HAP-1 (cell line): ENCODE results near the gene PRSS48.
A peak's percentile ranks its signal among the peaks of the same experiment; 100 is the strongest.

Experiments
- DNase-seq, 2 experiments: peaks; one replicate each; pipeline ENCODE4 v3.0.0-alpha.2; 2016 to 2020; ENCODE audit warnings: low spot score in 2 of 2
- H3K27me3 ChIP-seq: fragments of 250-450 bp; sonication (Bioruptor Pico); 2 replicates; pipeline ENCODE4 v1.5.1; 2020; ENCODE audit warnings: low read depth, mild to moderate bottlenecking, moderate library complexity
- H3K36me3 ChIP-seq: fragments of 250-450 bp; sonication (Bioruptor Pico); replicated peaks from 2 replicates; pipeline ENCODE4 v1.5.1; 2020; ENCODE audit warnings: mild to moderate bottlenecking
- H3K4me1 ChIP-seq: fragments of 250-450 bp; sonication (Bioruptor Pico); 2 replicates; pipeline ENCODE4 v1.5.1; 2020; ENCODE audit warnings: mild to moderate bottlenecking
- H3K4me3 ChIP-seq: fragments of 250-450 bp; sonication (Bioruptor Pico); 2 replicates; pipeline ENCODE4 v1.5.1; 2020; ENCODE audit warnings: mild to moderate bottlenecking, moderate library complexity
- H3K9me3 ChIP-seq: fragments of 250-450 bp; sonication (Bioruptor Pico); 2 replicates; pipeline ENCODE4 v1.5.1; 2020; ENCODE audit warnings: mild to moderate bottlenecking, moderate library complexity
- in situ Hi-C: fragments of 300-500 bp; cut with MboI; formaldehyde crosslinking; loops from 3 replicates; pipeline ENCODE4 v1.14.3; 2020; ENCODE audit warnings: low sequenced_read_pairs, inconsistent platforms, mixed read lengths

The PRSS48 gene

GRCh38 chr4:151284534-151285245 is 7.7 kb downstream of the PRSS48 start:
- Histone ChIP-seq H3K27me3 (no peaks in the 10 kb centered on the region), H3K9me3 (peaks cover 2% of the 10 kb centered on the region; the same call in 1 of the 2 replicates), H3K4me3 (no peak overlapping the region), H3K36me3 (no peaks in the 10 kb centered on the region), H3K4me1 (peaks cover 13% of the 10 kb centered on the region)
- in situ Hi-C loops, result no loop called here
- DNase-seq, result peak; percentile 40 to 85

- Histone ChIP-seq H3K4me3 (no peak overlapping the region), H3K4me1 (peaks cover 15% of the 10 kb centered on the region), H3K27me3 (no peaks in the 10 kb centered on the region), H3K36me3 (no peaks in the 10 kb centered on the region), H3K9me3 (peaks cover 2% of the 10 kb centered on the region; the same call in 1 of the 2 replicates)
- in situ Hi-C loops, result no loop called here
- no peak for DNase-seq
Observed at GRCh38 chr4:151287409-151287808, 10.4 kb downstream of the PRSS48 start.

GRCh38 chr4:151291485-151291884 is 14.5 kb downstream of the PRSS48 start:
- no peak for DNase-seq
- Histone ChIP-seq H3K36me3 (no peaks in the 10 kb centered on the region), H3K9me3 (no peaks in the 10 kb centered on the region), H3K27me3 (no peaks in the 10 kb centered on the region), H3K4me1 (peaks cover 6% of the 10 kb centered on the region), H3K4me3 (no peak overlapping the region)
- in situ Hi-C loops, result no loop called here

GRCh38 chr4:151292038-151292437 is 15.1 kb downstream of the PRSS48 start:
- no peak overlapping the region for H3K4me3 ChIP-seq

GRCh38 chr4:151294833-151295496 is 18.0 kb downstream of the PRSS48 start:
- no peaks in the 10 kb centered on the region for H3K9me3 ChIP-seq

More at GRCh38 chr4:151292038-151292437, 15.1 kb downstream of the PRSS48 start:
- H3K9me3 ChIP-seq, result no peaks in the 10 kb centered on the region
- no peaks in the 10 kb centered on the region for H3K36me3 ChIP-seq
- H3K4me1 ChIP-seq, result peaks cover 6% of the 10 kb centered on the region
- in situ Hi-C loops, result no loop called here
- DNase-seq, result no peak
- no peaks in the 10 kb centered on the region for H3K27me3 ChIP-seq

GRCh38 chr4:151296227-151296626 is 19.3 kb downstream of the PRSS48 start:
- no peaks in the 10 kb centered on the region for H3K27me3 ChIP-seq
- H3K36me3 ChIP-seq, result no peaks in the 10 kb centered on the region
- no peak for DNase-seq
- in situ Hi-C loops, result no loop called here
- no peaks in the 10 kb centered on the region for H3K4me1 ChIP-seq
- H3K4me3 ChIP-seq, result no peak overlapping the region
- H3K9me3 ChIP-seq, result no peaks in the 10 kb centered on the region

More at GRCh38 chr4:151294833-151295496, 18.0 kb downstream of the PRSS48 start:
- DNase-seq, result no peak
- Histone ChIP-seq H3K4me1 (no peaks in the 10 kb centered on the region), H3K36me3 (no peaks in the 10 kb centered on the region), H3K27me3 (no peaks in the 10 kb centered on the region), H3K4me3 (no peak overlapping the region)
- in situ Hi-C loops, result no loop called here

- no peaks in the 10 kb centered on the region for H3K9me3 ChIP-seq
- no peak overlapping the region for H3K4me3 ChIP-seq
- in situ Hi-C loops, result no loop called here
- no peaks in the 10 kb centered on the region for H3K36me3 ChIP-seq
- H3K4me1 ChIP-seq, result no peaks in the 10 kb centered on the region
- no peak for DNase-seq
- no peaks in the 10 kb centered on the region for H3K27me3 ChIP-seq
Observed at GRCh38 chr4:151297170-151297569, 20.2 kb downstream of the PRSS48 start.

- Histone ChIP-seq H3K4me3 (no peak overlapping the region), H3K9me3 (no peaks in the 10 kb centered on the region)
Observed at GRCh38 chr4:151302432-151302831, 25.5 kb downstream of the PRSS48 start.

GRCh38 chr4:151304226-151304625 is 27.3 kb downstream of the PRSS48 start:
- Histone ChIP-seq H3K36me3 (no peaks in the 10 kb centered on the region), H3K4me1 (peaks cover 26% of the 10 kb centered on the region), H3K27me3 (no peaks in the 10 kb centered on the region), H3K9me3 (no peaks in the 10 kb centered on the region), H3K4me3 (no peak overlapping the region)
- in situ Hi-C loops, result no loop called here
- no peak for DNase-seq

More at GRCh38 chr4:151302432-151302831, 25.5 kb downstream of the PRSS48 start:
- in situ Hi-C loops, result no loop called here
- DNase-seq, result no peak
- Histone ChIP-seq H3K27me3 (no peaks in the 10 kb centered on the region), H3K36me3 (no peaks in the 10 kb centered on the region), H3K4me1 (peaks cover 26% of the 10 kb centered on the region)

- no peak overlapping the region for H3K4me3 ChIP-seq
- in situ Hi-C loops, result no loop called here
- H3K4me1 ChIP-seq, result peaks cover 26% of the 10 kb centered on the region
- H3K9me3 ChIP-seq, result no peaks in the 10 kb centered on the region
- peak; percentile 52 to 70 for DNase-seq
- H3K27me3 ChIP-seq, result no peaks in the 10 kb centered on the region
- no peaks in the 10 kb centered on the region for H3K36me3 ChIP-seq
Observed at GRCh38 chr4:151304755-151305154, 27.8 kb downstream of the PRSS48 start.

GRCh38 chr4:151310124-151310728 is 33.3 kb downstream of the PRSS48 start:
- no peak overlapping the region for H3K4me3 ChIP-seq
- H3K4me1 ChIP-seq, result peaks cover 3% of the 10 kb centered on the region
- H3K27me3 ChIP-seq, result no peaks in the 10 kb centered on the region
- H3K36me3 ChIP-seq, result no peaks in the 10 kb centered on the region
- in situ Hi-C loops, result no loop called here
- no peak for DNase-seq
- H3K9me3 ChIP-seq, result no peaks in the 10 kb centered on the region

GRCh38 chr4:151313306-151314009 is 36.5 kb downstream of the PRSS48 start:
- in situ Hi-C loops, result no loop called here
- Histone ChIP-seq H3K36me3 (no peaks in the 10 kb centered on the region), H3K27me3 (no peaks in the 10 kb centered on the region), H3K9me3 (no peaks in the 10 kb centered on the region), H3K4me1 (peaks cover 5% of the 10 kb centered on the region), H3K4me3 (no peak overlapping the region)
- DNase-seq, result no peak

- Histone ChIP-seq H3K4me3 (no peak overlapping the region), H3K27me3 (no peaks in the 10 kb centered on the region), H3K36me3 (no peaks in the 10 kb centered on the region), H3K9me3 (no peaks in the 10 kb centered on the region), H3K4me1 (peaks cover 5% of the 10 kb centered on the region)
- in situ Hi-C loops, result no loop called here
- DNase-seq, result no peak
Observed at GRCh38 chr4:151314010-151314355, 37.0 kb downstream of the PRSS48 start.

- no peak for DNase-seq
- Histone ChIP-seq H3K36me3 (no peaks in the 10 kb centered on the region), H3K4me3 (no peak overlapping the region), H3K27me3 (no peaks in the 10 kb centered on the region), H3K9me3 (no peaks in the 10 kb centered on the region), H3K4me1 (peaks cover 5% of the 10 kb centered on the region)
- in situ Hi-C loops, result no loop called here
Observed at GRCh38 chr4:151314479-151314878, 37.5 kb downstream of the PRSS48 start.
